Adipocyte (in vitro differentiated cells): ENCODE data around the gene GPD1.

Experiments
- DNase-seq: peaks from one replicate; pipeline ENCODE4 v3.0.0-alpha.2; 2015; ENCODE audit warnings: low read depth
- H3K27me3 ChIP-seq: replicated peaks from 2 replicates; pipeline ENCODE4 v1.7.0; 2013; ENCODE audit warnings: mild to moderate bottlenecking, low read length, moderate library complexity; ENCODE audit not compliant: control insufficient read depth, insufficient read depth
- H3K36me3 ChIP-seq: 2 replicates; pipeline ENCODE4 v1.7.0; 2013; ENCODE audit warnings: low read length, mild to moderate bottlenecking, moderate library complexity; ENCODE audit not compliant: control insufficient read depth, insufficient read depth, severe bottlenecking
- H3K4me1 ChIP-seq: 2 replicates; pipeline ENCODE4 v1.7.0; 2013; ENCODE audit warnings: mild to moderate bottlenecking, low read length, moderate library complexity; ENCODE audit not compliant: control insufficient read depth, insufficient read depth
- H3K4me3 ChIP-seq: 2 replicates; pipeline ENCODE4 v1.7.0; 2013; ENCODE audit warnings: mild to moderate bottlenecking, low read length, moderate library complexity
- H3K9ac ChIP-seq: 2 replicates; pipeline ENCODE4 v1.7.0; 2013; ENCODE audit warnings: mild to moderate bottlenecking, low read length, moderate library complexity
- H3K9me3 ChIP-seq: 2 replicates; pipeline ENCODE4 v1.7.0; 2013; ENCODE audit warnings: mild to moderate bottlenecking, low read length, moderate library complexity; ENCODE audit not compliant: control insufficient read depth

The GPD1 gene

GRCh38 chr12:50112456-50113218, 8.8 kb downstream of the GPD1 start:
- peaks cover 40% of the 10 kb centered on the region for H3K4me1 ChIP-seq
- H3K4me3 ChIP-seq, result peak overlapping the region; percentile 85
- no peaks in the 10 kb centered on the region for H3K27me3 ChIP-seq
- peaks cover 24% of the 10 kb centered on the region for H3K36me3 ChIP-seq
- peak overlapping the region; percentile 89 for H3K9ac ChIP-seq
- no peaks in the 10 kb centered on the region for H3K9me3 ChIP-seq
- no peak for DNase-seq

- Histone ChIP-seq H3K9ac (no peak overlapping the region), H3K4me3 (no peak overlapping the region), H3K27me3 (no peaks in the 10 kb centered on the region), H3K4me1 (peaks cover 9% of the 10 kb centered on the region), H3K9me3 (no peaks in the 10 kb centered on the region), H3K36me3 (peaks cover 47% of the 10 kb centered on the region)
- DNase-seq, result no peak
Measured at GRCh38 chr12:50117057-50117622, 13.3 kb downstream of the GPD1 start.

- H3K9ac ChIP-seq, result no peak overlapping the region
- H3K27me3 ChIP-seq, result no peaks in the 10 kb centered on the region
- peaks cover 4% of the 10 kb centered on the region for H3K4me1 ChIP-seq
- no peaks in the 10 kb centered on the region for H3K9me3 ChIP-seq
- no peak for DNase-seq
- H3K4me3 ChIP-seq, result no peak overlapping the region
- H3K36me3 ChIP-seq, result peaks cover 60% of the 10 kb centered on the region
Measured at GRCh38 chr12:50119387-50119786, 15.6 kb downstream of the GPD1 start.

DNA sequence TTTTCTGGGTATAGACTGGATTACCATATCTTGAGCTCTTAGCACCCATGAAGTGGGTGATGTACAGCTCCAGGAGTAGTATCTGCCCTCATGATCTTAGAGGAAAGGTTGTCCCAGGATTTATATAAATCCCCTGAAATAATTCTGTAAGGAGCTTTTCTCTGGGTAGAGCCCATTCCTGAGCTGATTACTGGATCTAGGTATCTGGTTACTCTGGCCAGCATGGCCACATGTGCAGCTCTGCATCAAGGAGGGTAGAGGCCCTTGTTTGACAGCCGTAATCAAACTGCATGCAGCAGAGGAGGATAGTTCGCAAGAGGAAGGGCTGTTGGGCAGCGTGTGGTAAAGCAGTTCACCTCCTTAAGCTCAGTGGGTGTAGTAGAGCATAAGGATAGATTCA, 16.7 kb downstream of the GPD1 start:
- no peaks in the 10 kb centered on the region for H3K9me3 ChIP-seq
- H3K4me1 ChIP-seq, result peaks cover 4% of the 10 kb centered on the region
- H3K36me3 ChIP-seq, result peaks cover 59% of the 10 kb centered on the region
- no peak for DNase-seq
- no peak overlapping the region for H3K4me3 ChIP-seq
- H3K9ac ChIP-seq, result no peak overlapping the region
- H3K27me3 ChIP-seq, result no peaks in the 10 kb centered on the region

- H3K4me3 ChIP-seq, result no peak overlapping the region
- no peak for DNase-seq
- peaks cover 55% of the 10 kb centered on the region for H3K36me3 ChIP-seq
- no peaks in the 10 kb centered on the region for H3K9me3 ChIP-seq
- H3K4me1 ChIP-seq, result peaks cover 4% of the 10 kb centered on the region
- no peaks in the 10 kb centered on the region for H3K27me3 ChIP-seq
- H3K9ac ChIP-seq, result no peak overlapping the region
Measured at GRCh38 chr12:50120953-50121352, 17.1 kb downstream of the GPD1 start.

DNA sequence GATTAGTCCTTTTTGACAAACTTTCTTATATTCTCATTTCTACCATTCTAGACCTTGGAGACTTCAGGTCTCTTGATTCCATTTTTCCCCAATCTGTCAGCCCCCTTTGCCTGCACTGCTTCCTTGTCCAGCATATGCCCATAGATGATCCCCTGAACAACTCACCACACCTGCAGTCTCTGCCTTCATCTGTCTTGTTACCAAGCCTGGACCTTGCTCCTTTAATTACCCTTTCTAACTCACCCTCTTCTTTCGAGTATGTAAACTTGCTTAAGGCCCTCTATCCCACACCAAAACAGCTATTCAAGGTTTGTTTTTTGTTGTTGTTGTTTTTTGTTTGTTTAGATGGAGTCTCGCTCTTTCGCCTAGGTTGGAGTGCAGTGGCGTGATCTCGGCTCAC, 17.8 kb downstream of the GPD1 start:
- Histone ChIP-seq H3K4me3 (no peak overlapping the region), H3K36me3 (peaks cover 50% of the 10 kb centered on the region), H3K27me3 (no peaks in the 10 kb centered on the region), H3K4me1 (peaks cover 2% of the 10 kb centered on the region), H3K9me3 (no peaks in the 10 kb centered on the region), H3K9ac (no peak overlapping the region)
- DNase-seq, result no peak

DNA sequence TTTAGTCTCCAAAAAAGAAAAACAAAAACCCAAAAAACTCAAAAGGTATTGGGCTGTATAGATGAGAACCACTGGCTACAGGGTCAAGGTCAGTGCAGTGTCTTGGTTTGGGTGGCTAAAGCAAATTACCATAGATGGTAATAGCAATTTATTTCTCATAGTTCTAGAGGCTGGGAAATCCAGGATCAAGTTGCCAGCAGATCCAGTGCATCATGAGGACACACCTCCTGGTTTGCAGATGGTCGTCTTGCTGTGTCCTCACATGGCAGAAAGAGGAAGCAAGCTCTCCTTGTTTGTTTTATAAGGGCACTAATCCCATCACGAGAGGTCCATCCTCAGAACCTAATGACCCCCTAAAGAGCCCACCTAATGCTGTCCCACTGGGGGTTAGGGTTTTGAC, 19.4 kb downstream of the GPD1 start:
- no peaks in the 10 kb centered on the region for H3K9me3 ChIP-seq
- H3K27me3 ChIP-seq, result no peaks in the 10 kb centered on the region
- H3K36me3 ChIP-seq, result peaks cover 53% of the 10 kb centered on the region
- DNase-seq, result no peak
- H3K9ac ChIP-seq, result no peak overlapping the region
- H3K4me3 ChIP-seq, result no peak overlapping the region
- H3K4me1 ChIP-seq, result no peaks in the 10 kb centered on the region

- DNase-seq, result no peak
- H3K27me3 ChIP-seq, result no peaks in the 10 kb centered on the region
- no peaks in the 10 kb centered on the region for H3K9me3 ChIP-seq
- H3K4me1 ChIP-seq, result peaks cover 11% of the 10 kb centered on the region
- H3K9ac ChIP-seq, result no peak overlapping the region
- peaks cover 40% of the 10 kb centered on the region for H3K36me3 ChIP-seq
- H3K4me3 ChIP-seq, result no peak overlapping the region
Measured at GRCh38 chr12:50127546-50127945, 23.7 kb downstream of the GPD1 start.

GRCh38 chr12:50129290-50129689, 25.5 kb downstream of the GPD1 start:
- no peak overlapping the region for H3K9ac ChIP-seq
- peaks cover 16% of the 10 kb centered on the region for H3K4me1 ChIP-seq
- DNase-seq, result no peak
- H3K9me3 ChIP-seq, result no peaks in the 10 kb centered on the region
- no peak overlapping the region for H3K4me3 ChIP-seq
- H3K27me3 ChIP-seq, result no peaks in the 10 kb centered on the region
- peaks cover 45% of the 10 kb centered on the region for H3K36me3 ChIP-seq

- no peak overlapping the region for H3K4me3 ChIP-seq
- no peaks in the 10 kb centered on the region for H3K9me3 ChIP-seq
- H3K9ac ChIP-seq, result no peak overlapping the region
- peaks cover 66% of the 10 kb centered on the region for H3K36me3 ChIP-seq
- H3K4me1 ChIP-seq, result peaks cover 27% of the 10 kb centered on the region
- peak; percentile 80 for DNase-seq
- H3K27me3 ChIP-seq, result no peaks in the 10 kb centered on the region
Measured at GRCh38 chr12:50132505-50133135, 28.8 kb downstream of the GPD1 start.

- no peaks in the 10 kb centered on the region for H3K4me1 ChIP-seq
- peaks cover 26% of the 10 kb centered on the region for H3K36me3 ChIP-seq
- DNase-seq, result no peak
- H3K4me3 ChIP-seq, result no peak overlapping the region
- no peaks in the 10 kb centered on the region for H3K27me3 ChIP-seq
- H3K9ac ChIP-seq, result no peak overlapping the region
- H3K9me3 ChIP-seq, result no peaks in the 10 kb centered on the region
Measured at GRCh38 chr12:50142993-50143392, 39.2 kb downstream of the GPD1 start.
